PC-9 (cell line): Measurements from ENCODE around the gene ZMIZ1. TPM values are rescaled to one million over a fixed set of nuclear protein-coding genes. Genes with fewer than 3 reads are reported as not detected.

Source experiments
- BruUV-seq: library from RNA; stranded (reverse); fragments of 400-500 nt; replicated peaks from 2 replicates; lab custom pipeline; 2021; lab: Mats Ljungman, UMichigan
- CTCF ChIA-PET: fragments of 300-600 bp; sonication (Branson Sonifier 250); formaldehyde crosslinking; loops from one replicate; lab custom pipeline; 2022; ENCODE audit warnings: antibody characterized with exemption; lab: Charles Lee
- POLR2A ChIA-PET: fragments of 300-600 bp; sonication (Branson Sonifier 250); formaldehyde crosslinking; loops from one replicate; lab custom pipeline; 2022; ENCODE audit warnings: antibody characterized with exemption; ENCODE audit not compliant: unreplicated experiment; lab: Charles Lee
- DNase-seq, 2 experiments: peaks; one replicate each; pipeline versions ENCODE4 v3.0.0 to v3.0.0-alpha.2; 2015 to 2022; ENCODE audit warnings: mixed read lengths in 1 of 2
- H2AFZ ChIP-seq: fragments of 200-600 bp; sonication (generic); 2 replicates; pipeline ENCODE4 v1.8.1; 2017; ENCODE audit warnings: antibody characterized with exemption
- H3F3A ChIP-seq: fragments of 200-600 bp; sonication (generic); 2 replicates; pipeline ENCODE4 v1.8.1; 2017; ENCODE audit warnings: antibody characterized with exemption, mild to moderate bottlenecking, low read depth; ENCODE audit not compliant: insufficient read depth
- H3K27ac ChIP-seq: fragments of 200-600 bp; sonication (generic); 2 replicates; pipeline ENCODE4 v1.6.1; 2016; ENCODE audit warnings: mixed run types
- H3K27me3 ChIP-seq: fragments of 200-600 bp; sonication (generic); 2 replicates; pipeline ENCODE4 v1.6.1; 2016; ENCODE audit warnings: low read depth, mixed run types; ENCODE audit not compliant: insufficient read depth
- H3K36me3 ChIP-seq: fragments of 200-600 bp; sonication (generic); 2 replicates; pipeline ENCODE4 v1.6.1; 2016; ENCODE audit warnings: low read depth, mixed run types
- H3K4me1 ChIP-seq: fragments of 200-600 bp; sonication (generic); replicated peaks from 2 replicates; pipeline ENCODE4 v1.6.1; 2016; ENCODE audit warnings: mixed run types; ENCODE audit not compliant: insufficient read depth
- H3K4me2 ChIP-seq: fragments of 200-600 bp; sonication (generic); 2 replicates; pipeline ENCODE4 v1.6.1; 2017; ENCODE audit warnings: mixed run types
- H3K4me3 ChIP-seq: fragments of 200-600 bp; sonication (generic); 2 replicates; pipeline ENCODE4 v1.6.1; 2016; ENCODE audit warnings: mixed run types
- H3K79me2 ChIP-seq: fragments of 200-600 bp; sonication (generic); 2 replicates; pipeline ENCODE4 v1.6.1; 2017; ENCODE audit warnings: low read depth, mixed run types
- H3K9me2 ChIP-seq: fragments of 200-600 bp; sonication (generic); 2 replicates; pipeline ENCODE4 v1.8.1; 2017; ENCODE audit warnings: mild to moderate bottlenecking; ENCODE audit not compliant: insufficient read depth
- H3K9me3 ChIP-seq: fragments of 200-600 bp; sonication (generic); 2 replicates; pipeline ENCODE4 v1.8.1; 2016; ENCODE audit warnings: low read depth; ENCODE audit not compliant: insufficient read depth
- H4K20me1 ChIP-seq: fragments of 200-600 bp; sonication (generic); 2 replicates; pipeline ENCODE4 v1.8.1; 2017; ENCODE audit not compliant: insufficient read depth
- CTCF ChIP-seq: fragments of 200-600 bp; sonication (generic); conservative IDR thresholded peaks from 2 replicates; pipeline ENCODE4 v1.6.1; 2017; ENCODE audit warnings: mixed run types, antibody characterized with exemption, mild to moderate bottlenecking, moderate library complexity
- EZH2 ChIP-seq: fragments of 200-600 bp; sonication (generic); IDR thresholded peaks from 2 replicates; pipeline ENCODE4 v1.8.0; 2017; ENCODE audit warnings: antibody characterized with exemption, low read depth
- intact Hi-C: fragments of 100-400 bp; cut with micrococcal nuclease; formaldehyde crosslinking; loops from one replicate; pipeline ENCODE4 v1.10.0; 2022; ENCODE audit not compliant: unreplicated experiment
- total RNA-seq: library from RNA; stranded (reverse); gene quantifications from 2 replicates; pipeline ENCODE4 v1.2.3, GENCODE V29; 2021

The ZMIZ1 gene
- total RNA-seq, 1 experiment from 2014 or later, result 47.6 TPM

DNA sequence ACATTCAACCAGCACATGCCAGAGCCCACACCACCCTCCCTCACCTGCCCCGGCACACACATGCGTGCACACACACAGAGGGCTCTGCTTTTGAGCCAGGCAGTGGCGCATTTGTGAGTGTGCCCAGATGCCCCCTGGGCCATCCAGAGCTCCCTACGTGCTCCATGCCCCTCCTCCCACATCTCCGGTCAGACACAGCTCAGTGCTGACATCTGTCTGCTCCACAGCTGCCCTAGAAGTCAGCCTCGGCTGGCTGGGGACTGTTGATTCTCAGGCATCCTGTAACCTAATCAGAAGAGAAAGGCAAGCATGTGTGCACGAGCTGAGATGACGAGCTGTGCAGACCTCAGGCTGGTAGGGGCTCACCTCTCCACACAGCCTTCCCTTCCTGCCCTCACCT, 135.1 kb downstream of the ZMIZ1 start:
- Histone ChIP-seq H3K79me2 (no peaks in the 10 kb centered on the region), H3K4me2 (no peak overlapping the region), H3K4me3 (no peak overlapping the region), H3K27ac (no peak overlapping the region), H3F3A (no peaks in the 10 kb centered on the region), H4K20me1 (no peaks in the 10 kb centered on the region), H3K36me3 (peaks cover 3% of the 10 kb centered on the region; the same call in 1 of the 2 replicates), H2AFZ (no peak overlapping the region), H3K9me3 (no peaks in the 10 kb centered on the region), H3K27me3 (no peaks in the 10 kb centered on the region), H3K4me1 (no peaks in the 10 kb centered on the region), H3K9me2 (no peaks in the 10 kb centered on the region)
- no peak for DNase-seq
- no peak for TF ChIP-seq CTCF
- CTCF ChIA-PET, result interaction anchor here (0.6 to 0.7 kb wide), 3 partner anchors 230 to 1177 kb away, joined by 3 read pairs; no protein-coding TSS in a partner anchor
- no TSS peak for BruUV-seq
- intact Hi-C loops, result no loop called here
- POLR2A ChIA-PET, result no interaction called here

DNA sequence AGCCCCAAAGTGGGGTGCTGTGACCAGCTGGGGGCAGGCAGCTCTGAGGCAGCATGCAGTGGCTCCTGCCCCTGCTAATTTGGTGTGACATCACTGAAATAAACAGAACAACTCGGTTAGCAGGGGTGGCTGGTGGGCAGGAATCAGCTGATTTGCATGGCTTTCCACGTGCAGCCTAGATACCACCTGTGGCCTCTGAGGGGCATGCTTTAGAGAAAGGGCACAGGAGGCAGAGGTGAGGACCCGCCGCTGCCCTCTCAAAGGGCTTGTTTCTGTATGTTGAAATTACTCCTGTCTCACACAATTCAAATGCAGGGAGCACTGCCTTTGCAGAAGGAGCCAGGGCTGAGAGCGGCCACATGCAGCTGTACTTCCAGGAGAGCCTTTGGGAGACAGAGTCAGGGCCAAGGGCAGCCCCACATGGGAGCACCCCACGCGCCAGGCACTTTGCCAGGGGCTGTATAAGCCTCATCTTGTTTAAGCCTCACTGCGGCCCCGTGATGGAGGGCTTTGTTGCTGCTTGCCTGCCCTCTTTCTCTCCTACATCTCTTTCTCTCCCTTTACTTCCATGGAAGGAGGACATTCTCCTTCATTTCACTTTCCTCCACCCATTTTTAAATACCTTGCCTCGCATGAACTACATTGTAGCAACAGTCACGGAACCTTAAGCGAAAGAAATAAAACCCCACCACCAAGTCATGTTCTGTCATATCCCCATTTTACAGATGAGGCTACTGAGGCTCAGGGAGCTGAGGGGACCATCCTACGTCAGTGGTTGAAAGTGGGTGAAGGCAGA, 137.7 kb downstream of the ZMIZ1 start:
- Histone ChIP-seq H3K79me2 (no peaks in the 10 kb centered on the region), H3K9me2 (no peaks in the 10 kb centered on the region), H4K20me1 (no peaks in the 10 kb centered on the region), H3K4me3 (no peak overlapping the region), H3K27ac (no peak overlapping the region), H3K4me2 (no peak overlapping the region), H2AFZ (no peak overlapping the region), H3K9me3 (no peaks in the 10 kb centered on the region), H3F3A (0 out of 2 replicates have a peak, but pooled peaks cover 3% of the 10 kb centered on the region), H3K27me3 (no peaks in the 10 kb centered on the region), H3K4me1 (no peaks in the 10 kb centered on the region), H3K36me3 (peaks cover 3% of the 10 kb centered on the region; the same call in 1 of the 2 replicates)
- ChIA-PET CTCF (no interaction called here), POLR2A (no interaction called here)
- no peak for DNase-seq
- TF ChIP-seq CTCF (no peak), EZH2 (no peak)
- intact Hi-C loops, result no loop called here
- BruUV-seq, result no TSS peak

DNA sequence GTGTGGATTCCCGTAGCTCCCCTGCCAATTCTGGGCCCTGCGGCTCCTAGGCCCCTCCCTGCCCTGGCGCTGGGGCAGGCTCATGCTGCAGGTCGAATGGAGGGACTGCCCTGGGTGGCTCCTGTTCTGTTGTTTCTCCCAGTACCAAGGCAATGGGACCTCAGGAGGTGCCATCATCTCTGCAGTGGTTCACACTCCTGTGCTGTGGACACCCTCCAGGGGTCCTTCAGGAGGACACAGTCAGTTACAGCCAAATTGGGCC, 138.3 kb downstream of the ZMIZ1 start:
- no peaks in the 10 kb centered on the region for H3K4me1 ChIP-seq
- H3K27me3 ChIP-seq, result no peaks in the 10 kb centered on the region
- DNase-seq, result no peak
- intact Hi-C loops, result no loop called here
- H3K4me3 ChIP-seq, result no peak overlapping the region
- H3K79me2 ChIP-seq, result no peaks in the 10 kb centered on the region
- POLR2A ChIA-PET, result no interaction called here
- CTCF ChIA-PET, result no interaction called here
- no peak overlapping the region for H3K4me2 ChIP-seq
- 0 out of 2 replicates have a peak, but pooled peaks cover 3% of the 10 kb centered on the region for H3F3A ChIP-seq
- no peak overlapping the region for H3K27ac ChIP-seq
- no TSS peak for BruUV-seq
- no peak for TF ChIP-seq CTCF
- TF ChIP-seq EZH2, result no peak
- H2AFZ ChIP-seq, result no peak overlapping the region
- peaks cover 3% of the 10 kb centered on the region; the same call in 1 of the 2 replicates for H3K36me3 ChIP-seq
- H4K20me1 ChIP-seq, result no peaks in the 10 kb centered on the region
- no peaks in the 10 kb centered on the region for H3K9me2 ChIP-seq
- H3K9me3 ChIP-seq, result no peaks in the 10 kb centered on the region
